ENCODE measurements around the gene NOL11. TPM values are rescaled to one million over a fixed set of nuclear protein-coding genes. Genes with fewer than 3 reads are reported as not detected.

NOL11 gene
- 19.7 and 24.5 TPM in 2 replicates for total RNA-seq

GRCh38 chr17:67717624-67718324 lies at the start of gene NOL11:
Gene NOL11, plus strand, starts transcription at chr17:67717936. Its CDS starts 12 bp downstream, at chr17:67717948.

Other genes with a start within 250 kb of the NOL11 start
- gene BPTF, start 107.6 kb downstream of the NOL11 start, total RNA-seq, result 23.8 and 38.6 TPM in 2 replicates